Prostate gland (tissue), 2 donors: ENCODE data around the gene APLF.

ENCODE experiments used
- CTCF ChIP-seq, 4 experiments: fragments of 200-600 bp in 2 of 4; fragments of 450-650 bp in 2 of 4; sonication (generic) in 2 of 4; IDR thresholded peaks; 1 replicate in 3 of 4; 2 replicates in 1 of 4; pipeline ENCODE4 v1.5.1; 2016 to 2019; ENCODE audit warnings: antibody characterized with exemption in 4 of 4, mild to moderate bottlenecking in 2 of 4, moderate library complexity in 2 of 4
- POLR2AphosphoS5 ChIP-seq: sonication (generic); formaldehyde crosslinking; IDR thresholded peaks from one replicate; pipeline ENCODE4 v1.6.1; 2017; ENCODE audit warnings: antibody characterized with exemption

GRCh38 chr2:68447118-68447517, 20.3 kb upstream of the APLF start:
- no peak for TF ChIP-seq CTCF (IDR thresholded peaks at IDR 0.05)
- no peak for TF ChIP-seq POLR2AphosphoS5
